ENCODE results near the gene PIBF1.
"Not testable (repeated sequence)": the region's sequence is repeated elsewhere in the genome, so short reads cannot be mapped to it uniquely, and the experiment has no call there.

PIBF1 gene

GRCh38 chr13:72931311-72931710, 149.4 kb downstream of the PIBF1 start:
- DNase-seq: peak in 1 of 3 experiments; percentile 36

- no peak for DNase-seq
Observed at GRCh38 chr13:72932250-72932649, 150.3 kb downstream of the PIBF1 start.

DNA sequence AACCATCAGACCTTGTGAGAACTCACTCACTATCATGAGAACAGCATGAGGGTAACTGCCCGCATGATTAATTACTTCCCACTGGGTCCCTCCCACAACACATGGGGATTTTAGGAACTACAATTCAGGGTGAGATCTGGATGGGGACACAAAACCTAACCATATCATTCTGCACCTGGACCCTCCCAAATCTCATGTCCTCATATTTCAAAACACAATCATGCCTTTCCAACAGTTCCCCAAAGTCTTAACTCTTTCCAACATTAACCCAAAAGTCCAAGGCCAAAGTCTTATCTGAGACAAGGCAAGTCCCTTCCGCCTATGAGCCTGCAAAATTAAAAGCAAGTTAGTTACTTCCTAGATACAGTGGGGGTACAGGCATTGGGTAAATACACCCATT, 164.3 kb downstream of the PIBF1 start:
- not testable (repeated sequence) for DNase-seq

DNA sequence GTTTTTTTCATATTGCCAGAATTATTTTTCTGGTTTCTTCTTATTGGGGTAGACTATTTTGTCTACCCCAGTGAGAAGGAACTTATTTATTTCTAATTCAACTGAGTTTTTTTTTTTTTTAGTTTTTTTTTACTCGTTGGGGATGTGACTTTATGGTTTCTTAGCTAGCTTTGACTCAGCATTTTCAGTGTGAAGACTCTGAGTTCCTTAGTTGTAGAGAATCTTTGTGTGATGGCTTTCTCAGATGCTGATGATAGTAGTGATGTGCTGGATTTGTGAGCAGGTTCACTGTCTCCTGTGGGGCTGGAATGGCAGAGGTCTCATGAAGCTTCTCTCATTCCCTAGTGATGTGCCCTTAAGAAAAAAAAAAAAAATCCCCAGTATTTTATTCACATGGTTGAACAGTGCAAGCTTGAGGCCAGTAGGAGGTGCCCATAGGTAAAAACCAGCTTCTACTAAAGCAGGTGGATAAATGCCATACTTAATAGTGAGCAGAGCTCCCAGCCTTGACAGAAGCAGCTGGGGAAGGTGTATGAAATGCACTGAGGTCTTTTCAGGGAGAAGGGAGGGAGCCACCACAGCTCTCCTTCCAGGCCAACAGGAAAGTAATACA, 170.7 kb downstream of the PIBF1 start:
- DNase-seq: no peak

GRCh38 chr13:72953391-72953965, 171.5 kb downstream of the PIBF1 start:
- DNase-seq: peak in 1 of 3 experiments; percentile 19

GRCh38 chr13:72959643-72960042, 177.7 kb downstream of the PIBF1 start:
- peak in 1 of 3 experiments; percentile 60 for DNase-seq

GRCh38 chr13:72960114-72960513, 178.2 kb downstream of the PIBF1 start:
- DNase-seq: peak in 1 of 3 experiments; percentile 70

DNA sequence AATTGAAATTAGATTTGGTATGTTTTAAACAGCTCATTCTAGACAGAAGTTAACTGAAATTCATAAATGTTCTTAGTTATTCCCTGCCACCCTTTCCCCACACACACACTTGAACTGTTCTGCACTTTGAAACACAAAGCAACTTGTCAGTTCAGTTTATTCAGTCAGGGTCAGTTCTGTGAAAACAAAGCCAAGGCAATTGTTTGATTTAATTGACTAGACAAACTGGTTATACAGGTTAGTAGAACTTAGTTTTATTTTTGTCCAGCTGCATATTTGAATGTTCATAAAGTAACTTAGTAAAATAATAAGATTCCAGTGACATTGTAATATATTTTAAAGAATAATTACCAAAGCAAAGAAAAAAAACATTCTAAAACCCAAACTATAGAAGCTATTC, 178.6 kb downstream of the PIBF1 start:
- peak in 2 of 3 experiments; percentile 73 to 96 for DNase-seq

GRCh38 chr13:72963762-72964161, 181.8 kb downstream of the PIBF1 start:
- DNase-seq: no peak

DNA sequence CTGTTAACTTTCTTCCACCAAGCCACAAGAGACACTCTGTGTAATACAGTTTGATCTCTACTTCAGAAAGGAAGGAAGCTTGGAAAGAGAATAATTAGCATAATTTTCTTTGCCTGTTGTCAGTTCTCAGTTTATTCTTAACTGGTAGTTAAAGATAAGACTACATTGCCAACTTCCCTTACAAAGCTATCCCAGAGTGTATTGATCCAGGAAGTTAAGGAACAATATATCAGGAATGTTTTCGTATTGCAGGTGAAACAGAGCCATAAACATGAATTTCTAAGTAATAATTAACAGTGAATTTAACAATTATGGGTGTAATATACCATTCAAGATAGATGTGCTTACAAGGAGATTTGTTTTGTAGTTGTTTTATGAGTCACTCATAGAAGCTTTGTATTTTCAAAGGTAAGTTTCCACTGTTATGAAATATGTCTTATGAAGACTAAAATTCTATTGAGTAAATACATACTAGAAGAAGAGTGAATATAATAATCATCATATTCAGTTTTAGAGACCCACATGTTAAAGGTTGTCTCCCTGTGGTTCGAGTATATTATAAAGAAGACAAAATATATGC, 188.5 kb downstream of the PIBF1 start:
- DNase-seq: peak in 1 of 3 experiments; percentile 61

GRCh38 chr13:72970956-72971355, 189.0 kb downstream of the PIBF1 start:
- no peak for DNase-seq

- no peak for DNase-seq
Observed at GRCh38 chr13:72973234-72973633, 191.3 kb downstream of the PIBF1 start.

DNA sequence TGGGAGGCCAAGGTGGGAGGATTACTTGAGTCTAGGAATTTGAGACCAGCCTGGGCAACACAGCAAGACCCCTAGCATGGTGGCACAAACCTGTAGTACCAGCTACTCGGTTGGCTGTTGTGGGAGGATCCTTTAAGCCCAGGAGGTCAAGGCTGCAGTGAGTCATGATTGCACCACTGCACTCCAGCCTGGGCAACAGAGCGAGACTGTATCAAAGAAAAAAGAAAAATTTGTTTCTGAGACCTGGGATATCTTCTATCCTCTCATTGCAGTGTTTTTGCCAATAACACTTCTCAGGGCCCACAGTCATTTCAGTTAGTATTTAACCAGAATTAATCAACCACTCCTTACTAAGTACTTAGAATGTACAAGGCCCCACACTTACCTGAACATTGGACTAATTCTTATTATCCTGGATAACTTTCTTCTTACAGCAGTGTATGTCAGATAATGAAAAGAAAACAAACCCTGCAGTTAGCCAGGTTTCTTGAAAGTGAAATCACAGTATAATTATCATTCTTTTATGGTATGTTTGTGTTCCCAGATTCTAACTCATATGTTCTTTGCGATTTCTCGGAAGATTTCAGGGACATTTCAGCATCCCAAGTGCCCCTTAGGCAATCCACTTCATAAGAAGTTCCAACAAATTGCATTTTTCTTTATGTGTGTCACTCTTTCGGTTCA, 201.3 kb downstream of the PIBF1 start:
- DNase-seq: no peak

- no peak for DNase-seq
Observed at GRCh38 chr13:72985610-72986009, 203.7 kb downstream of the PIBF1 start.

DNA sequence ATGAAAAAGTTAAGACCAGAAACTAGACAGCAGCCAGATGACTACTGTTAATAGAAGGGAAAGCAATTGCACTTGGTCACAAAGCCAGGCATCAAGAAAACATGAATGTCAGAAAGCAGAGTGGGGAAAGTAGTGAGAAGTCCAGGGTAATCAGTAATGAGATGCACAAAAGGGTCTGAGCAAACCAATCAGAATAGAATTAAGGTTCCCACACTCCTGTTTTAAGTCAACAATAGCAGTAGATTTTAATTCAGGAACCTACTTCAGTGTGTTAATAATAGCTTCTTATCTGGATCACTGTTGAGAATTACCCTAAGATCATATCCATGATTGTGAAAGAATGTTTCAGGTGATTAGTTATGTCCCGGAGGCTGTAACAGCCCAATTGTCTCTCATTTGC, 204.3 kb downstream of the PIBF1 start:
- DNase-seq: no peak

GRCh38 chr13:72990953-72991352, 209.0 kb downstream of the PIBF1 start:
- DNase-seq: no peak

DNA sequence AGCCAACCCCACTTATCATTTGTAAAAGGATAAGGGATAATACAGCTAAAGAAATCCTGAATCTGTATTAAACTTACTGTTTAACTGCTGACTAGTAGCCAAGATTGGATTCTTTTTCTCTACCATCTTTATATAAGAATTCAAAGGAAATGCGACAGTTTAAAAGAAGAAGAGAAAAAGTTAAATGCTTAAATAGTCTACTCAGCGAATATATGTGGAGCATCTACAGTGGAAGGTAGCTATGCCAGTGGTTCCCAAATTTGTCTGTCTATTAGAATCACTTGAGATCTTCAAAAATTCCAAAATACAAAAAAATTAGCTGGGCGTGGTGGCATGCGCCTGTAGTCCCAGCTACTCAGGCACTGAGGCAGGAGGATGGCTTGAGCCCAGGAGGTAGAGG, 216.1 kb downstream of the PIBF1 start:
- no peak for DNase-seq

GRCh38 chr13:73000027-73000674, 218.2 kb downstream of the PIBF1 start:
- peak in 1 of 3 experiments; percentile 55 for DNase-seq

DNA sequence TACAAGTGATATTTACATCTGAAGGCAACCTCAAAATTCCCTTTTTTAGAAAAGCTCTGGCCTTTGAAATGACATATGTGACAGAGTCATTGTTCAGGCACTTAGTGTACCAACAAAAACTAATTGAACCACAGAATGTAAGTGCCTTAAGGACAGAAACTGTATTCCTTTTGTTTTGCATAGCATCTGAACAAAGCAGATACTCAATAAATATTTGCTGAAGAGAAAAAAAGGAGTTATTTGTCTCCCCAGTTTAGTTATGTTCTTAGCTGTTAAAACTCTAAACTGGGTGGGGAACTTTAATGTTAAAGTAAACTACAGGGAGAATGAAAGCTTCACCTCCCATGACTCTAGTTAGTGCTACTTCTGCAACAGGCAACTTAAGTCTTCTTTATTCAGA, 220.0 kb downstream of the PIBF1 start:
- peak in 2 of 3 experiments; percentile 15 to 31 for DNase-seq

- no peak for DNase-seq
Observed at GRCh38 chr13:73011751-73012150, 229.8 kb downstream of the PIBF1 start.

GRCh38 chr13:73015805-73016204, 233.9 kb downstream of the PIBF1 start:
- DNase-seq: no peak

DNA sequence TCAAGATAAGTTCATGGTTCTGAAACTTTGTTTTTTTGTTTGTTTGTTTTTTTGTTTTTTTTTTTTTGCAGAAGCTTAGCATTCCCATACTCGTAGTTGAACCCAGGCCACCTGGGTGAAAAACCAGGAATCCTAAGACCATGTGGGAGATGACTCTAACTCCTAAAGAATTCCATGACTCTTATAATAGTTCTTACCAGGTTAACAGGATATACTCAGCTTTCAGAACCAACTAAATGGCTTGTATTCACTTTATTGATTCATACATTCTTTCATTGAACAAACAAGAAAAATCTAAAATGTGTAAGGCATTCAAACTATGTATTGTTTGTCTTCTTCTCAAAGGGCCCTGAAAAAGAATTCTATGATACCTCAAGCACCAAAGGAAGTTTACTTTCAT, 236.4 kb downstream of the PIBF1 start:
- no peak for DNase-seq
